GM12875 (cell line): ENCODE measurements around the gene AMH.

Source experiments
- H3K4me3 ChIP-seq: one replicate; pipeline ENCODE4 v1.5.1; 2011; ENCODE audit warnings: low read depth, low read length, control low read depth
- CTCF ChIP-seq: IDR thresholded peaks from 2 replicates; pipeline ENCODE4 v1.5.1; 2011; ENCODE audit warnings: low read depth, mild to moderate bottlenecking, control low read depth, inconsistent platforms, low read length, moderate library complexity, borderline replicate concordance; ENCODE audit not compliant: insufficient read depth

The AMH gene

GRCh38 chr19:2288818-2289713 is 39.9 kb downstream of the AMH start:
- peak overlapping the region; percentile 89 for H3K4me3 ChIP-seq
- no peak for TF ChIP-seq CTCF

DNA sequence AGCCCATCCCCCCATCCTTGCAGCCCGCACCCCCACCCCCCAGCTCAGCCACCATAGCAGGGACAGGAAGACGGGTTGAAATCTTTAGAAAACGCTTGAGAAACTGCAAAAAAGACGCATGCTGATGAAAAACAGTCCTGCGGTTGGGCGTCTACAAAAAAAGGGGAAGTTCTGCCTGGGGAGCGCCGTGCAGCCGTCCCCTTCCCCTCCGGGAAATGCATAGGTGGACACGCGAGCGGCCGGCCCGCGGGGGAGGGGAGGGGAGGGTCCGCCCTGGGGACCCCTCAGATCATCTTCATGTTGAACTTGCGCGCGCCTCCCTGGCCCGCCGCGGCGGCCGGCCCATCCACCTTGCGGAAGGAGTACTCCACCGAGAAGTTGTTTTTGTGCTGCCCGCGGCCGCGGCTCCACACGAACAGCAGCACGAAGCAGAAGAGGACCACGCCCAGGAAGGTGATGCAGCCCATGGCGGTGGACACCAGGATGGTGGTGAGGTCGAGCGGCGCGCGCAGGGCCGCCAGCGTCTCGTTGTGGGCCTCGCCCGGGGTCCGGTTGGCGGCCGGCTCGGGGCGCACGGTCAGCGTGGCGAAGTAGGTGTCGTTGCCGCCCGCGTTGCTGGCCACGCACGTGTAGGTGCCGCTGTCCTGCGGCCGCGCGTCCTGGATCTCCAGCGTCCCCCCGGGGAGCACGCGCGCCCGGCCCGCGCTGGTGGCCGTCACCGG is 40.8 kb downstream of the AMH start:
- TF ChIP-seq CTCF: no peak
- peak overlapping the region; percentile 89 for H3K4me3 ChIP-seq

- peak overlapping the region; percentile 89 for H3K4me3 ChIP-seq
- no peak for TF ChIP-seq CTCF
These were observed 41.5 kb downstream of the AMH start for GRCh38 chr19:2290441-2291184.

GRCh38 chr19:2291185-2291751 is 42.1 kb downstream of the AMH start:
- peak overlapping the region; percentile 89 for H3K4me3 ChIP-seq
- TF ChIP-seq CTCF: no peak

DNA sequence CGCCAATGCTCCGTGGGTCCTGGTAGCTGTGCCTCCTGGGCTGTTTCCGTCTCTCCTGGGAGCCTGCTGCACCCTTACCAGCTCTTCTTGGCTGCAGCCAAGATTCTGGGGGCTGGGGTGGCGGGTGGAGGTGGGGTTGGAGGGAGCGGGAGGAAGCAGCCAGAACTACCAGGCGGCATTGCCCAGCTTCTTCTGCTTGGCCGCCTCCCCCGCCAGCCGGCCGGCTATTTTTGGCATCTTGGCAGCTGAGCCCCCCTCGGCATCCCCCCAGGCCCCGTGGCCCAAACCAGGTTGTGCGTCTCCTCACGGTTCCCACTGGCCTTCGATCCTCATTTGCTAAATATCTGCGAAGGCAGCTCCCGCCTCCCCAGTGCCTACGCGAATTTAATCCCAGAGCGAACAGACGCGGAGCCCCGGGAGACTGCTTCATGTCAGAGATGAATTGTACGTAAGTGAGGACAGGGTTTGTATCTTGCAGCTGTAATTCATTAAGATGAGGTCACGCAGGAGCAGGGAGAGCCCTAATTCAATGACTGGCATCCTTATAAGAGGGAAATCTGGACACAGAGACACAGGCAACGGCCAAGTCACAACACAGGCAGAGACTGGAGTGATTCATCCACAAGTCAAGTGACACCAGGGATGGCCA is 45.7 kb downstream of the AMH start:
- no peak for TF ChIP-seq CTCF
- H3K4me3 ChIP-seq: no peak overlapping the region

- TF ChIP-seq CTCF: no peak
- no peak overlapping the region for H3K4me3 ChIP-seq
These were observed 47.0 kb downstream of the AMH start for GRCh38 chr19:2296141-2296540.
